OCI-LY3 (cell line): ENCODE measurements around the gene TMEM205.
"Not testable (repeated sequence)": the region's sequence is repeated elsewhere in the genome, so short reads cannot be mapped to it uniquely, and the experiment has no call there.

ENCODE experiments used
- CTCF ChIP-seq: fragments of 200-600, 300-600 bp; sonication (generic); IDR thresholded peaks from 2 replicates; pipeline ENCODE4 v1.5.1; 2014; ENCODE audit warnings: antibody characterized with exemption, low read length, low read depth
- EZH2phosphoT487 ChIP-seq: fragments of 200-600 bp; shearing (Covaris generic); IDR thresholded peaks from 2 replicates; pipeline ENCODE4 v1.6.1; 2018; ENCODE audit warnings: antibody characterized with exemption, mixed run types, low read depth

- TF ChIP-seq CTCF, EZH2phosphoT487: not testable (repeated sequence)
These were observed 6.0 kb downstream of the TMEM205 start for GRCh38 chr19:11340099-11340467.
